ENCODE results near the gene HOXB8.

DNA sequence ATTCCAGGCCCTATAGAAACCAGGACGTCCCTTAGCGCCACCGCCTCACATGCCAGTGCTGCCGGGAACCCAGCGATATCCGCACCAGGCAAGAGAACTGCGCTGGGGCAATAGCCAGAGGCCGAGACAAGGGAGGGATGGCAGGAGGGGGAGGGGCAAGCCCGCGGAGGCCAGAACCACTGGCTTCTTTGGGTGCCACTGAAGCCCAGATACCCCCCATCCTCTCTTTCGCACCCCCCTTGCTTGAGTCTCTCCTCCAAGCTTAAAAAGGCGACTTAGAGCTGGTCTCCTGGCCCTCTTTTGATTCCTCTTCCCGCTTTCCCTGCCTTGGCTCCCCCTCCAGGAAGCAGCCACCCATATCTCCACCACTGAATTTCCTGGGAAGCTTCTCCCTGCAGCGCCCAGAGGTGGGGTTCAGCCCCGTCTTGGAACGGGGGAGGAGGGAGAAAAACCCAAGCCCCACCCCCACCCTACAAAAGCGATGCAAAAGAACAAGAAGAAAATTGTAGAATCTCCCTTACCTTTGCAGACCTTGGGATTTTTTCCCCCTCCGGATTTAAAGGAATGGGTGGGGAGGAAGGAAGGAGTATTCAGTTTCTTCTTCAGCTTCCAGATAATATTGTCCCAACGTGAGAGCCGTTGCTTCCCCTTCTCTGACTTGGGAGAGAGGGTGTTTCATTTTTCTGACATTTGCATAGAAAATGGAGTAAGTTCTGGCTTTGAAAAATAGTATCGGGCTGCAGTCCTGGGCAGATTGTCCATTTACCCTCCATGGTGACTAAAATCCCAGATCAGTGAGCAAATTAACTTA, 10.9 kb downstream of the HOXB8 start:
- TF ChIP-seq CTCF (IDR thresholded peaks at IDR 0.05) (no peak), POLR2AphosphoS5 (IDR thresholded peaks at IDR 0.05) (no peak)

Measured in prostate gland (tissue), 2 donors.